ENCODE measurements around the gene DISC1.
"Not testable (repeated sequence)": the region's sequence is repeated elsewhere in the genome, so short reads cannot be mapped to it uniquely, and the experiment has no call there.

The DISC1 gene

DNA sequence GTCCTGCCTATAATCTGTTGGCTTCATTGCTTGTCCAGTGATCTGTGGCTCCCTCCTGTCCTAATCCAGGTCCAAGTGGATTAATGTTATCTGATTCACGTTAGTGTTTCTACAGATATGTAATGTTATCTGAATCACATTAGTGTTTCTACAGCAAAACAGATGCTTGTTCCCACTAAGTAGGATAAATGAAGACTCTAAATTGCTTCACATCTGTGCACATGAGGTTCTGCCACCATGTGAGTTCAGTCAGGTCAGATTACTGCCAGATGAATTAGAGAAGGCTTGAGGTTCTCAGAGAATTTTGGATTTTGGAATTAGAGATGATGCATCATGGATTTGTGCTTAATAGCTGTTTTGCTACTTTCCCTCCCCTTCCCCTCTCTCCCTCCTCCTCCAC is 13.2 kb downstream of the DISC1 start:
- no peak for DNase-seq (ENCODE audit: low read depth)

DNA sequence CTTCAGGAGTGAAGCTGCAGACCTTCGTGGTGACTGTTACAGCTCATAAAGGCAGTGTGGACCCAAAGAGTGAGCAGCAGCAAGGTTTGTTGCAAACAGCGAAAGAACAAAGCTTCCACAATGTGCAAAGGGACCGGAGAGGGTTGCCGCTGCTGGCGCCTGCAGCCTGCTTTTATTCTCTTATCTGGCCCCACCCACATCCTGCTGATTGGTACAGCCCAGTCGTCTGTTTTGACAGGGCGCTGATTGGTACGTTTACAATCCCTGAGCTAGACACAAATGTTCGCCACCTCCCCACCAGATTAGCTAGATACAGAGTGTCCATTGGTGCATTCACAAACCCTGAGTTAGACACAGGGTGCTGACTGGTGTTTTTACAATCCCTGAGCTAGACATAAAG is 14.9 kb downstream of the DISC1 start:
- DNase-seq (ENCODE audit: low read depth): not testable (repeated sequence)

DNA sequence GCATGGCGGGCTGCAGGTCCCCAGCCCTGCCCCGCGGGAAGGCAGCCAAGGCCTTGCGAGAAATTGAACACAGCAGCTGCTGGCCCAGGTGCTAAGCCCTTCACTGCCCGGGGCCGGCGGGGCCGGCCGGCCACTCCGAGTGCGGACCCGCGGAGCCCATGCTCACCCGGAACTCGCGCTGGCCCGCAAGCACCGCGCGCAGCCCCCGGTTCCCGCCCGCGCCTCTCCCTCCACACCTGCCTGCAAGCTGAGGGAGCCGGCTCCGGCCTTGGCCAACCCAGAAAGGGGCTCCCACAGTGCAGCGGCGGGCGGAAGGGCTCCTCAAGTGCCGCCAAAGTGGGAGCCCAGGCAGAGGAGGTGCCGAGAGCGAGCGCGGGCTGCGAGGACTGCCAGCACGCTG is 15.5 kb downstream of the DISC1 start:
- not testable (repeated sequence) for DNase-seq (ENCODE audit: low read depth)

DNA sequence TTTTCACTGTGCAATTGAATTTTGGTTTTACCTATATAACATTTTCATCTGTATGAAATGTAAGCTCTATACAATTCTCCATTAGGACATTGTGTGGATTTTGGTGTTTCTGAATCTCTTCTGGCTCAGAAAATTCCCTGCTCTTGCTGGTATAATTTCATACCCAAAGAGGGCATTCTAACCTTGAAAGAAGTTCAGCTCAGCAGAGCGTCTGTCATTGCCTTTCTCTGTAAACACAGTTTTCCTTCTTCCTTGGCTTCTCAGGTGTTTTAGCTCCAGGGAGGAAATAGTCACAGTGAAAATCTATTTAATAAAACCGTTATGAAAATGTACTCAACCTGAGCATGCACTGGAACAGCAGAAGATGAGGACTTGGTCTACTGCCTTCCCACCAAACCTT is 16.0 kb downstream of the DISC1 start:
- no peak for DNase-seq (ENCODE audit: low read depth)

DNA sequence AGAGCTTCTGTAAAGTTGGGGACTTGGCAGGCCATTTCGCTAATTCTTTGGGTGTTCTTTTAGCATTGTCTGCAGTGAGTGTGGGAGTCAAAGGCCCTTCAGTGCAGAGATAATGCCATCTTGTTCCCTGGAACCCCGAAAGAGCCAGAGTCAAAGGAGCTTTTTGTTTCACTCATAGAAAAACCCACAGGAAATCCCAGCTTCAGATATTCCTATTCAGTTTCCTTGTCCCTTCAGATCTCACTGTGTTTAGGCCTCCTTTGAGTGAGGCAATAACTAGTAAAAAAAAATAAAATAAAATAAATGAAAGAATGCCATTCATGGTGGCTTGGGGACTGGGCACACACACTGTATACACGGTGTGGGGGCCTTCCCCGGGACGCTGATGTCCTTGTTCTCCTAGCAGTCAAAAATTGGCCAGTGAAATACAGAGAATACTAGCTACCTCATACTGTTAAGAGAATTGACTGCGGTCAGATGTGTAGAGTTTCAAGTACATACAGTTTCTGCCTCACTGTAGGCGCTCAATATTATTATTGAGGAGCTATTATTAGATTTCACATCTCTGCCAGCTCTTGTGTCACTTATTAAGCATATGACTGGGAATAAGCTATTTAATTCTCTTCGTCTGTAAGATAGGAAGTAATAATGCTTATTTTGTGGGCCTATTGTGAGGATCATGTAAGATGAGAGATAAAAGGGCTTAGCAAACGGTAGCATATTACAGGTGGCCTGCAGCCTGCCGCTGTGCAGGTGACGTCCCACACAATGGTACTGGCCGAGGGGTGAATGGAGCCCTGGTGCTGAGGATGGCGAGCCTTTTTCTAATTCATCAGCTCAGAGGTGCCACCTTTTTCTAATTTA is 16.7 kb downstream of the DISC1 start:
- no peak for DNase-seq (ENCODE audit: low read depth)

DNA sequence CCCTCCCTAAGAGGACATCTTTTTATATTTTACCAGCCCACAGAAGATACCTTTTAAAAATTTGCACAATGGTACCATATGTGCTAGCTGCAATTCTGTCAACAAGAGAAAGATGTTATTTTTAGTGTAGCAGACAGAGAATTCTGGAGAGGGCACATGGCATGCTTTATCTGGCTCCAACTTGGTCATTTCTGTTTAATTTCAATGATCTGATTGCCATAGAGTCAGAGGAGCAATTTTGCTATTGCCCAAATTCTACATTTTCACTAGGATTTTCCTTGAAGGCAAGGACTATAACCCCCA is 17.3 kb downstream of the DISC1 start:
- DNase-seq (ENCODE audit: low read depth): no peak

DNA sequence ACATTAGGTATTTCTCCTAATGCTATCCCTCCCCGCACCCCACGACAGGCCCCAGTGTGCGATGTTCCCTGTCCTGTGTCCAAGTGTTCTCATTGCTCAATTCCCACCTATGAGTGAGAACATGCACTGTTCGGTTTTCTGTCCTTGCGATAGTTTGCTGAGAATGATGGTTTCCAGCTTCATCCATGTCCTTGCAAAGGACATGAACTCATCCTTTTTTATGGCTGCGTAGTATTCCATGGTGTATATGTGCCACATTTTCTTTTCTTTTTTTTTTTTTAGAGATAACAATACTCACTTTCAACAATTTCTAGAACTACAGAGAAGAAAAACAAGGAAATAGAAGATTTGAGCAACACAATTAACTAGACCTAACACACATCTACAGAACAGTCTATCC is 19.0 kb downstream of the DISC1 start:
- not testable (repeated sequence) for DNase-seq (ENCODE audit: low read depth)

DNA sequence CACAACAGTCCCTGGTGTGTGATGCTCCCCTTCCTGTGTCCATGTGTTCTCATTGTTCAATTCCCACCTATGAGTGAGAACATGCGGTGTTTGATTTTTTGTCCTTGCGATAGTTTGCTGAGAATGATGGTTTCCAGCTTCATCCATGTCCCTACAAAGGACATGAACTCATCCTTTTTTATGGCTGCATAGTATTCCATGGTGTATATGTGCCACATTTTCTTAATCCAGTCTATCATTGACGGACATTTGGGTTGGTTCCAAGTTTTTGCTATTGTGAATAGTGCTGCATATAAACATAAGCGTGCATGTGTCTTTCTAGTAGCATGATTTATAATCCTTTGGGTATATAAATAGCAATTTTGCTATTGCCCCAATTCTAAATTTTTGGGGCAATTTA is 19.6 kb downstream of the DISC1 start:
- DNase-seq (ENCODE audit: low read depth): not testable (repeated sequence)

DNA sequence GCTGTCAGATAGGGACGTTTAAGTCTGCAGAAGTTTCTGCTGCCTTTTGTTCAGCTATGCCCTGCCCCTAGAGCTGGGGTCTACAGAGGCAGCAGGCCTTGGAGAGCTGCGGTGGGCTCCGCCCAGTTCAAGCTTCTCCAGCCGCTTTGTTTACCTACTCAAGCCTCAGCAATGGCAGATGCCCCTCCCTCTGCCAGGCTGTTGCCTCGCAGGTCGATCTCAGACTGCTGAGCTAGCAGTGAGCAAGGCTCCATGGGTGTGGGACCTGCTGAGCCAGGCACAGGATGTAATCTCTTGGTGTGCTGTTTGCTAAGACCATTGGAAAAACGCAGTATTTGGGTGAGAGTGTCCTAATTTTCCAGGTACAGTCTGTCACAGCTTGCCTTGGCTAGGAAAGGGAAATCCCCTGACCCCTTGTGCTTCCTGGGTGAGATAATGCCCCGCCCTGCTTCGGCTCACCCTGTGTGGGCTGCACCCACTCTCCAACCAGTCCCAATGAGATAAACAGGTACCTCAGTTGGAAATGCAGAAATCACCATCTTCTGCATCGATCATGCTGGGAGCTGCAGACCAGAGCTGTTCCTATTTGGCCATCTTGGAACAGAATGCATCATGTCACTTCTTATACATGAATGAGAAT is 25.2 kb downstream of the DISC1 start:
- DNase-seq (ENCODE audit: low read depth): not testable (repeated sequence)

DNA sequence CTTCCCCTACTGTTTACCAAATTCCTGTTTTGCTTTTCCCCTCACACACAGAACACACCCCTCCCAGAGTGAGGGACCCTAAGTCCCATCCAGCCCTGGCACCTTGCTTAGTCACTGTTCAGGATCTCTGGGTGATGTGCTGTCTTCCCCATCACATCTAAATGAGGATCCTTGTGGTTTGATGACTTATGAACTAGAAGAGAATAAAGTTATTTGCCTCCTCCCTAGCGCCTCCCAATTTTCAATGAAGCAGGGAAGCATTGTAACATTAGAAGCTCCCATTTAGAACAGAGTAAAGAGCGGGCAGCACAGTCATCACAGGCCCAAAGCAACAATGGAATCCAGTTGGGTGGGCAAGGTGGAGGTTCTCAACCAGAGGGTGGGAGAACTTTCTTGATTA is 27.0 kb downstream of the DISC1 start:
- no peak for DNase-seq (ENCODE audit: low read depth)

DNA sequence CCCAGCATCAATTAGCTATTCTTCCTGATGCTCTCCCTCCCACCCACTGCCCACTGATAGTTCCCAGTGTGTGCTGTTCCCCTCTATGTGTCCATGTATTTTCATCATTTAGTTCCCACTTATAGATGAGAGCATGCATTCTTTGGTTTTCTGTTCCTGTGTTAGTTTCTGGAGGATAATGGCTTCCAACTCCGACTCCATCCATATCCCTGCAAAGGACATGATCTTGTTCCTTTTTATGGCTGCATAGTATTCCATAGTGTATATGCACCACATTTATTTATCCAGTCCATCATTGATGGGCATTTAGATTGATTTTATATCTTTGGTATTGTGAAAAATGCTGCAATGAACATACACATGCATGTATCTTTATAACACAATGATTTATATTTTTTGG is 30.2 kb downstream of the DISC1 start:
- no peak for DNase-seq (ENCODE audit: low read depth)

DNA sequence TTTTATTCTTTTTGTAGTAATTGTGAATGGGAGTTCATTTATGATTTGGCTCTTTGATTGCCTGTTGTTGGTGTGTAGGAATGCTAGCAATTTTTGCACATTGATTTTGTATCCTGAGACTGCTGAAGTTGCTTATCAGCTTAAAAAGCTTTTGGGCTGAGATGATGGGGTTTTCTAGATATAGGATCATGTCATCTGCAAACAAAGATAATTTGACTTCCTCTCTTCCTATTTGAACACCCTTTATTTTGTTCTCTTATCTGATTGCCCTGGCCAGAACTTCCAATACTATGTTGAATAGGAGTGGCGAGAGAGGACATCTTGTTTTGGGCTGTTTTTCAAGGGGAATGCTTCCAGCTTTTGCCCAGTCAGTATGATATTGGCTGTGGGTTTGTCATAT is 31.6 kb downstream of the DISC1 start:
- not testable (repeated sequence) for DNase-seq (ENCODE audit: low read depth)

DNA sequence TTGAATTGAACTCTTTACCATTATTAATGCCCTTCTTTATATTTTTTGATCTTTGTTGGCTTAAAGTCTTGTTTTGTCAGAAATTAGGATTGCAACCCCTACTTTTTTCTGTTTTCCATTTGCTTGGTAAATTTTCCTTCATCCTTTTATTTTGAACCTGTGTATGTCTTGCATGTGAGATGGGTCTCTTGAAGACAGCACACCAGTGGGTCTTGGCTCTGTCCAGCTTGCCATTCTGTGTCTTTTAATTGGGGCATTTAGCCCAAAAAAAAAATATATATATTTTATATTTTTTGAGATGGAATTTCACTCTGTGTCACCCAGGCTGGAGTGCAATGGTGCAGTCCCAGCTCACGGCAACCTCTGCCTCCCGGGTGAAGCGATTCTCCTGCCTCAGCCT is 33.6 kb downstream of the DISC1 start:
- DNase-seq (ENCODE audit: low read depth): no peak

DNA sequence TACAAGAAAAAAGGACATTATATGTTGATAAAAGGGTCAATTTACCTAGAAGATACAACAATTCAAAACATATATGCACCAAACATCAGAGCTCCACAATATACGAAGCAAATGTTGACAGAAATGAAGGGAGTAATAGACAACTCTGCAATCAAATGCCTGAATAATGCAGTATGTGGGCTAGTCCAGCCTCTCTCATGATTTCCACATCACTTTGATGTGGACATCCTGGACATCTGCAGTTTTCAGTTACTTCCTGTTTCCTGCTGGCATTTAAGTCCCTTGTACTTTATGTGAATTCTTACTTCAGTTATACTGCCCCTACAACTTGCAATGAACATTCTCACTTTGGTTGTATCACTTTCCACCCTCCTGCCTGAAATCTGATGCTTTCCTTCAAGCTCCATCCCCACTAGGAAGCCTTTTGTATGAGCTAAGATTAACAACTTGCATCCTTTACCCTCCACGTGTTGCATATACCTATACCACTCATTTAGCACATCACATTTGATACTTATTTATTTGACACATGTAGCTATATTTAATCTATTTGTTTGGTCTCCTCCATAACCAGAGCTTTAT is 36.7 kb downstream of the DISC1 start:
- no peak for DNase-seq (ENCODE audit: low read depth)

DNA sequence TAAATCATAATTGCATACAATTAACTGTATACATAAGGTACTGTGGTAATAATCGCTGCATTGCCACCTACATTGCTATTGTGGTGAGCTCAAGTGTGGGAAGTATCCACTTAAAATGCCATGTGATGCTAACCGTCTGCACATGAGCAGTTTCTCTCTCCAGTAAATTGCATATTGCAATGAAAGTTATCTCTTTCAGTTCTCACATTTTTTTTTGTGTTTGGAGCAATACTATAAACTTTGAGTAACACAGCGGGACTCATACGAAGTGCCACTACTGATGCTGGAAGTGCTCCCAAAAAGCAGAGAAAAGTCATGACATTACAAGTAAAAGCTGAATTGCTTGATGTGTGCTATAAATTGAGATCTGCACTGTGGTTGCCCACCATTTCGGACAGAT is 38.5 kb downstream of the DISC1 start:
- no peak for DNase-seq (ENCODE audit: low read depth)

DNA sequence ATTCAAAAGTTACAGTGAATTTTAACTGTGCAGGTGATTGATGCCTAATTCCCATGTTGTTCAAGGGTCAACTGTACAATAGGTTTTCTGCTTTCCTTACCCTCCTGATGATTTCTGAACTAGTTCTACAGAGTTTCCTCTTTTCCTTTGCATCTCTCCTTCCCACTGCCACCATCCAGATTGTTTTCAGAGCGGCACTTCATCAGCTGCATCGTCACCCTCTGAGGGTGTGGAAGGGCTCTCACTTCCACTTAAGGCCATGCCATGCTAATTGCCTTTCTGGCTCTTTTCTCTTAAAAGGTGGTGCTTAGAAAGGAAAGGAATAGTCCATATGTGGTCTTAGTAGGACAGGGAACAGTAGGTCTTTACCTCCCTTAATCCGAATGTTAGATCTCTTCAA is 39.1 kb downstream of the DISC1 start:
- no peak for DNase-seq (ENCODE audit: low read depth)

DNA sequence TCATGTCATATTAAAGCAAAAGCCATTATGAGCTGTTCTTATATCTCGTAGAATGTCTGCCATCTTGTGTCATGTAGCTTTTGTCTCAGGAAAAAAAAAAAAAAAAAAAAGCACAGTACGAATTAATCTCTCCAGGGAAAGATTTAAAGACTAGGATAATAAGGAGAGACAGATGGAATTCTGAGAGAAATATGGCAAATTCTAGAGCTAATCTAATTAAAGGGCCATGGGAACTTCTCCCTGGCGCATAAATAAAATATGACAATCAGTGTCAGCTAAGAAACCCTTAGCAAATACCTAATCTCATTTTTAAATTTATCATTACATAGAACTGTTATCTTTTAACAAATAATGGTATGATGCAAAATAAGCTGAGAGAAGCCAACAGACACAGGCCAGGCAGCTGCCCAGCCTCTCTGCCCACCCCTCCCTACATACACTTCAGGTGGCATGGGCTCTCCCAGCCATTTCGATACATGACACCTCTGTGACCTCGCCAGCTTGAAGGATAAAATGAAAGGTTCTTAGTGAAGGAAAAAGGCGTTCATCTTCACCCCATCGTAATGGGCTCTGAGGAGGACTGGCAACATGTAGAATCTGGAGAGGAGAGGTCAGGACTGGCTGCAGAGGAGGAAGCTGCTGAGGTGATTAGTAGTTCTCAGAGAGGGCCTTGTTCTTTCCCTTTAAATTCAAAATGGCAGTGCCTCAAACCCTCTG is 39.8 kb downstream of the DISC1 start:
- DNase-seq (ENCODE audit: low read depth): no peak

DNA sequence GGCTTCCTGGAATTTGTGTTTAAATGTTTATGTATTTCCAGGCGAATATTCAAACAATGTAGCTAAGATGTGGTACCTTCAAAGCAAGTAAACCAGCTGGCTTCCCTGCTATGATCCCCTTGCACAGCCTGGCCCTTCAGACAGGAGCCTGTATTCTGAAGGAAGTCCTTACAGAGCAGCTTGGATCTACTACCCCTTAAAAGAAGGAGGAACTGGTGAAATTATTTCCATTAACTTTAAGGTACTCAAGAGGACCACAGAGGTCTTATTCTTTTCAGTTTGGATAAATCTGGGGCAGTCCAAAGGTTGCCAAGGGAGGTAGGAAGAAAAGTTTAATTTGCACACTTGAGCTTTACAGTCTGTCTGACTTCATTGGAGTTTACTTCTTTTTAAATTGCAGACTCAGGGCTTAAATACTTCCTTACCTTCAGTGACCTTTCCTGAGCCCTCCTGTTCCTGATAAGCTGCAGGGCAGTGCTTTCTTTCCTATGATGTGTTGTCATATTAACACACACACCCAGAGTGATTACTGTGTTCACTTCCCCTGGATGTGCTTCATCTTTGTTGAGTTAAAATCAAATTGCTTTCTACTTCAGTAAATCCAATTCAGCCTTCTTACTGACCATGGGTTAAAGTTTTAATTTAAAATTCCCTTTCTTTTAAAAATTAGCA is 40.5 kb downstream of the DISC1 start:
- no peak for DNase-seq (ENCODE audit: low read depth)

DNA sequence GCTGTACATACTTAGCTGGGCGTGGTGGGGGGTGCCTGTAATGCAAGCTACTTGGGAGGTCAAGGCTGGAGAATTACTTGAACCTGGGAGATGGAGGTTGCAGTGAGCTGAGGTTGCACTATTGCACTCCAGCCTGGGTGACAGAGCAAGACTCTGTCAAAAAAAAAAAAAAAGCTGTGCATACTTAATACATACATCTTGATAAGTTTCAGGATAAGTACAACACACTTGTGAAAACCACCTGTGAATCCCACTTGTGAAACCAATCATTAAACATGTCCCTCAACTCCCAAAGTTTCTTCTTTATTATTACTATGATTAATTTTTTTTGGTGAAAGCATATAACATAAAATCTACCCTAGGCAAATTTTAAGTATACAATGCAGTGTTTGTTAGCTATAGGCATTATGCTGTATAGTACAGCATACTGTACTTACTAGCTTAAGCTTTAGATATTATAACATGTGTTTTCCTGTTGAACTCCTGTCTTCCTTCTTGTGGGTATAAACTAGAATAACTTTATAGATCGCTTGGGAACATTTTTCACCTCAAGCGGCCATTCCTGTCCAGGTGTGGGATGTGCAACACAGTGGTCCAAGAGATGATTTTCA is 41.4 kb downstream of the DISC1 start:
- no peak for DNase-seq (ENCODE audit: low read depth)

DNA sequence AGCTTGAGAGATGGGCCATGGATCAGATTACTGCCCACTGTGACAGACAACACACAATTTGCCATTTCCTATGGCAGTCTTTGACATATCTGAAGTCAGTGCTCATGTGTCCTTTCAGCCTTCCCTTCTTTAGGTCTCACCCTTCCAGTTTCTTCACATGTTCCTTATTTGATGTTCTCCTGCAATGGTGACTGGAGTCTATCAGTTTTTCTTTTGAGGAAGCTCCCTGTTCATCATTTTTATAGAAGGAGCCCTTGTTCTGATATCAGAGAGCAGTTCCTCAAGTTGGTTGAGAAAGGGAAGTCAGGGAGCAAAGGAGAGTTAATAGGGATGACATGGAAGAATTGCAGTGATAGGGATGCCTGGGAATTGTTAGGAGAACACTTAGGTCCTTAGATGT is 42.2 kb downstream of the DISC1 start:
- DNase-seq (ENCODE audit: low read depth): no peak

DNA sequence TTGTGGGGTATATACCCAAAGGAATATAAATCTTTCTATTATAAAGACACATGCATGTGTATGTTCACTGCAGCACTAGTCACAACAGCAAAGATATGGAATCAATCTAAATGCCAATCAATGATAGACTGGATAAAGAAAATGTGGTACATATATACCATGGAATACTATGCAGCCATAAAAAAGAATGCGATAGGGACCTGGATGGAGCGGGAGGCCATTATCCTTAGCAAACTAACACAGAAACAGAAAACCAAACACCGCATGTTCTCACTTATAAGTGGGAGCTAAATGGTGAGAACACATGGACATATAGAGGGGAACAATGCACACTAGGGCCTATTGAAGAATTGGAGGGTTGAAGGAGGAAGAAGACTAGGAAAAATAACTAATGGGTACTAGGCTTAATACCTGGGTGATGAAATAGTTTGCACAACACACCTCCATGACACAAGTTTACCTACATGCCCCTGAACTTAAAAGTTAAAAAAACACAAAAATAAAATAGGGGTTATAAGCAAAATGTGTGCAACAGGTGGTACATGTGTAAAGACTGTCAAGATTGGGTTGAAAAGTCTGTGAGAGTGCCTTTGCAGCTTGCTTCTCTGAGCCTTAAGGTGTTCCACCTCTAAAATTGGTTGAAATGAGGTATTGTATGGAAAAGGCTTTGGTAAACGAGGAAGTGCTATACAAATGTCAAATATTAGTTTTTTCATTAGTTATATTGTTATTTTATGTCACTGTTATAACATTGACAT is 43.5 kb downstream of the DISC1 start:
- not testable (repeated sequence) for DNase-seq (ENCODE audit: low read depth)
